ENCODE data around the gene ITGA5. TPM values are rescaled to one million over a fixed set of nuclear protein-coding genes. Genes with fewer than 3 reads are reported as not detected.

The ITGA5 gene
- total RNA-seq, 1 donor from 2014 or later, result 116 TPM

GRCh38 chr12:54376596-54376995 is 42.5 kb downstream of the ITGA5 start:
- H3K4me3 ChIP-seq (ENCODE audit: low read depth, low read length), result no peak overlapping the region
- no peak for TF ChIP-seq CTCF (conservative IDR thresholded peaks at IDR 0.05; ENCODE audit: low read depth, low read length)
- DNase-seq (ENCODE audit: low read depth), result no peak

- H3K4me3 ChIP-seq (ENCODE audit: low read depth, low read length), result no peak overlapping the region
- DNase-seq (ENCODE audit: low read depth), result no peak
- no peak for TF ChIP-seq CTCF (conservative IDR thresholded peaks at IDR 0.05; ENCODE audit: low read depth, low read length)
These were observed 43.8 kb downstream of the ITGA5 start for GRCh38 chr12:54375259-54375579.

GRCh38 chr12:54374562-54375258 is 44.4 kb downstream of the ITGA5 start:
- no peak overlapping the region for H3K4me3 ChIP-seq (ENCODE audit: low read depth, low read length)
- no peak for TF ChIP-seq CTCF (conservative IDR thresholded peaks at IDR 0.05; ENCODE audit: low read depth, low read length)
- no peak for DNase-seq (ENCODE audit: low read depth)

- no peak for DNase-seq (ENCODE audit: low read depth)
- H3K4me3 ChIP-seq (ENCODE audit: low read depth, low read length), result no peak overlapping the region
- no peak for TF ChIP-seq CTCF (conservative IDR thresholded peaks at IDR 0.05; ENCODE audit: low read depth, low read length)
These were observed 45.2 kb downstream of the ITGA5 start for GRCh38 chr12:54373649-54374561.

GRCh38 chr12:54372113-54372806 is 46.8 kb downstream of the ITGA5 start:
- no peak overlapping the region for H3K4me3 ChIP-seq (ENCODE audit: low read depth, low read length)
- no peak for DNase-seq (ENCODE audit: low read depth)
- TF ChIP-seq CTCF (conservative IDR thresholded peaks at IDR 0.05; ENCODE audit: low read depth, low read length), result no peak

GRCh38 chr12:54371328-54372112 is 47.5 kb downstream of the ITGA5 start:
- H3K4me3 ChIP-seq (ENCODE audit: low read depth, low read length), result no peak overlapping the region
- no peak for DNase-seq (ENCODE audit: low read depth)
- TF ChIP-seq CTCF (conservative IDR thresholded peaks at IDR 0.05; ENCODE audit: low read depth, low read length), result no peak
